Bone marrow (tissue), 2 donors: ENCODE results near the gene TMEM131.

Source experiments
- DNase-seq, 2 donors: peaks; one replicate each; lab custom pipeline; 2025; lab: John Stamatoyannopoulos, UW

The TMEM131 gene

DNA sequence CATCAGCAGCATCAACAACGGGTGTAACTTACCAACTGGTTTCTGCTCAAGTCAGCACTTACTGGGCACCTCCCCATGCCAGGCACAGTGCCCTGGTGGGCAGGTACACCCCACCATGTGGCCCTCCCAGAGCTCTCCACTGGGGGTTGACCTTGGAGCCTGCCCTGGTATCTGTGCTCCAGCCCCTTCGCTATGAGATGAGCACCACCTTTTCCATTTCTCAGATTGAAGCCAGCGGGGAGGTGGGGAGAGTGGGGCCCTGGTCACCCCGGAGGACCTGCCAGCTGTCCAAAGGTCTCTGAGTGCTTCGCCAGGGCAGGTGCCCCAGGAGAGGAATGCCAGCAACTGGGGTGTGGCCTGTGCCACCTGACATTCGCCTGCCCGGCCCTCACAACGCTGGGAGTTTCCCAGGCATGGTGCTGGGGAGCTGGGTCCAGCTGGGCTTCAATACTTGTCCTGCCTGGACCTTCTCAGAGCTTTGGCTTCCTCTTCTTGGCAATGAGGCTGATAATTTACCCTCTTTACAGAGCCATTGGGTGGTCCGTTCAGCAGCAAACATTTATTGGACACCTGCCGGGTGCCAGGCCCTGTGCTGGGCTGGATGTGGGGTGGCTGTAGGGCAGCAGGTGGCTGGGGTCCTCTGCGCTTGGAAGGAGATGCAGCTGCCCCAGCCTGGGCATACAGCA, 288.2 kb downstream of the TMEM131 start:
- no peak for DNase-seq

DNA sequence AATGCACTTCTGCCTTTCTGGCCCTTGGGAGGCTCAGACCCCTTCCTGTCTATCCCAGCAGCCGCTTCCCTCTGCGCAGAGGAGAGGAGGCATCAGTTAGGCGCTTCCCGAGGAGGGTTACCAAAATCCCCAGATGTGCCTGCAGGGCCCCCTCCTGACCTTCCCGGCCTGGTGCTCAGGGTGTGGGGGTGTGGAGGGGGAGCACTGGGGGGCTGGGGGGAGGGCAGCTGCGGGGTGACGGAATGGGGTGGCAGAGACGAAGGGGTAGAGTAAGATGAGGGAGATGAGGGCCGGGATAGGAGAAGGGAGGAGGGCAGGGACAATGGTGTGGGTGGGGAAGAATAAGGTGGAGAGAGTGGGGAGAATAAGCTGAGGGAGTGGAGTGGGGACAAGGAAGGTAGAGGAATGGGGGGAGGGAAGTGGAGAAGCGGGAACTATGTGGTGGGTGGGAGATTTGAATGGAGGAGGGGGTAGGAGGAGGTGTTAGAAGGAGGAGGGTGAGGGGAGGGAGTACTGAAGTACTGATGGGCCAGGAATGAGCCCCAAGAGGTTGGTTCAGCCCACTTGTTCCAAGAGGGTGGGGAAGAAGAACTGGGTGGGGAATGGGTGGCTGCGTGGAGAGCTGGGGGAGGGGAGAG, 288.9 kb downstream of the TMEM131 start:
- no peak for DNase-seq
